GM19035 (cell line): ENCODE results near the gene APOD.
"Not testable (repeated sequence)": the region's sequence is repeated elsewhere in the genome, so short reads cannot be mapped to it uniquely, and the experiment has no call there.

ENCODE experiments used
- ATAC-seq: cut with Tn5 transposase; IDR thresholded peaks from one replicate; pipeline ENCODE4 v1.9.1; 2021; ENCODE audit not compliant: unreplicated experiment

Gene APOD

DNA sequence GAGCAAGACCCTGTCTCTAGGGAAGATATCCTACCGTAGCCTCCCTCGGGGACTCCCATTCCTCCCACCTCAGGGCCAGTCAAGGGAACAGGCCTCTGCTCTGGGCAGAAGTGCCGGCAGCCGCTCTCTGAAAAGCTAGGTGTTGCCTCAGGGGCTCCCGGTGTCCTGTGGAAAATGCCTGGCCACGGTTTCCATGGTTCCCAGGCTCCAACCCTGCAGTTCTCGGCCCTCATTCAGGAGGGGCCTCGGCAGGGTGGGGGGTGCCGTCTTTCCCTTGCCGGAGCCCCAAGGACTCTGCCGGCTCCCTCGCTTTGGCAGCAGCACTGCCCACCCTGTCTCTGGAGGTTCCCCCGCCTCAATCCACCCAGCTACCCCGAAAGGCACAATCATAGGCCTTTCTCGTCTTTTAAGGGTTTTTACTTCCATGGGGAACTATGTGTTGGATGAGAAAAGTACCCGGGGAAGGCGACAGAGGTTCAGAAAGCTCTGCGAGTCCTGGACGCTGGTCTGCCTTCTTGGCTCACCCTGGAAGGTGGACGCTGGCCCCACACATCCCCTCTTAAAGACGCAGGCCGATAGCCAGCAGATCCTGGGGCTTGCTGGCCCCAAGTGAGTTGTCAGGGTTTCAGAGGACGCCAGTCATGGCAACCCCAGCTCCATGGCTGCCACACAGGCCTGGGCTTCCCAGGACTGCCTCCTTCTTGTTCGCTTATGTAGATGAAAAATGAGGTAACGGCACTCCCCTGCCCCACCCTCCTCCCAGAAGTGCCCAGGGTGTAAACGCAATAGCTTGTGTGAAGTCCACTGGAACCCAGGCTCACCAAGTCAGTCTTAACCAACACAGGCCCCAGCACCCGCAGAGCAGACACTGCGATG is 34.3 kb upstream of the APOD start:
- not testable (repeated sequence) for ATAC-seq

GRCh38 chr3:195617134-195617533 is 33.4 kb upstream of the APOD start:
- not testable (repeated sequence) for ATAC-seq

DNA sequence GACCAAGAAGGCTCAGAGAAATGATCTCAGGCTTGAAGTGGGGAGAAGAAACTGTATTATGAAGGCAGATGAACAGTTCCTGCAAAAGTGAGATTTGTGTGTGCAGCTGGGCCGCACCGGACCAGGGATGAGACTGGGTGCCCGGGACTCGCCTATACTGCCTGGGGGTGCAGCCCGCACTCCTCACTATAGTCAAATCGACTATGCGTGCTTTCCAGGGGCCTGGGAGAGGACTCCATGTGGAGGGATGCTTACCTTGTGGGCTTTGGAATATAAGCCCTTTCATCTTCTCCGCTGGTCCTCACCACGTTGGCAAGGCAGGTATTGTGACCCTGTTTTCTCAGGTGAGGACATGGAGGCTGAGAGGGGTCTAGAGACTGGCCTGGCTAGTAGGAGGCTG is 32.9 kb upstream of the APOD start:
- ATAC-seq = no peak

DNA sequence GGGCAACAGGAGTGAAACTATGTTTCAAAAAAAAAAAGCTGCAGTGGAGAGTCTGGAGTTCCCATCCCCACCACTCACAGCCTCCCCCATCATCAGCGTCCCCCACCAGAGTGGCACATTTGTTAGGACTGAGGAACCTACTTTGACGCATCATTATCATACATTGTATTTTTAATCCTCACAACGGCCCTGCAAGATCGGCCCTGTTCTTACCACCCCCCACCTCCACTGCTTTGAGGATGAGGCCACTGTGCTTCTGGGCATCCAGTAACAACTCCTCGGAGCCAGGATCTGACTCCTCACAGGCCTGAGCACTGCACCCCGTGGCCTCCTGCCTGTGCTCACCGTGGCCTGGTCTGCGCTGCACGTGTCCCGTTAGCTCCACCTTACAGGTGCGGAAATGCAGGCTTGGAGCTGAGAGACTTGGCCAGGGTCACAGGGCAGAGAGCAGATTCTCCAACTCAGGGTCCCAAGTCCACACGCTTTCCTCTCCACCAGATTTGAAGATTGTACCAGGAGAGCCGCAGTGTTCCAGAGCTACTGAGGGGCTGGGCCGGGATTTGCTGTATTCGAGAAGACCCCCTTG is 32.3 kb upstream of the APOD start:
- ATAC-seq = not testable (repeated sequence)

DNA sequence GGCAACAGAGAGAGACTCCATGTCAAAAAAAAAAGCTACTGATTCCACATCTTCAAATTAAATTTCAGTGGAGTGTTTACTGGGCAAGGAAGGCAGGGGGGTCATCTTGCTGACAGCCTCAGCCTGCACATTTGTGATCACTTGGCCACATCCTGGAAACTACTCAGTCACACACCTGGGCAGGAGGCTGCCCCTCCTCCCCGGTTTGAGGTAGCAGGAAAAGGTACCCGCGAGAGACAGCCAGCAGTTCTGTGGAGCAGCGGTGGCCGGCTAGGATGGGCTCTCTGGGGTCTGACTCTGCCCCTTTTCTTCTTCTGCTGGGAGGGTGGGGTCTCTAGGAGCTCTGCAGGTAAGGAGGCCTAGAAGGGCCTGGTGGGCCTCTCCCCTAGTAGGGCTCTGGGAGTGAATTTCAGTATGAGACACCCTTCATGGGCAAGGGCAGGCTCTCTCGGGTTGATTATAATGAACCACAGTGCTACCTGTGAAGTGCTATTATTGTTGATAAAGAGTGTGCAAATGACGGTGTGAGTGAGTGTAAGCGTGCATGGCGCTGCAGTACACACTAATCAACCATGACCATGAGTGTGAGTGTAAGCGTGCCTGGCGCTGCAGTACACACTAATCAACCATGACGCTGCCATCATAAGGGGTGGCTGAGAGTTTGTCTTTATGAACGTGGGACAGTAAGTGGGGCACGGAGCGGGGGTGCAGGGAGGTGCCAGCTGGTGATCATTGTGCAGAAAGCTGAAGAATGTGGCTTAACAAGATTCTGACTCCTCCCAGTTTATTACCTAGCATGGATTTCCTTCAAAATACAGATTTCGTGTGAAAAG is 31.1 kb upstream of the APOD start:
- not testable (repeated sequence) for ATAC-seq

- ATAC-seq = no peak
Observed at GRCh38 chr3:195613468-195614069, 29.8 kb upstream of the APOD start.

DNA sequence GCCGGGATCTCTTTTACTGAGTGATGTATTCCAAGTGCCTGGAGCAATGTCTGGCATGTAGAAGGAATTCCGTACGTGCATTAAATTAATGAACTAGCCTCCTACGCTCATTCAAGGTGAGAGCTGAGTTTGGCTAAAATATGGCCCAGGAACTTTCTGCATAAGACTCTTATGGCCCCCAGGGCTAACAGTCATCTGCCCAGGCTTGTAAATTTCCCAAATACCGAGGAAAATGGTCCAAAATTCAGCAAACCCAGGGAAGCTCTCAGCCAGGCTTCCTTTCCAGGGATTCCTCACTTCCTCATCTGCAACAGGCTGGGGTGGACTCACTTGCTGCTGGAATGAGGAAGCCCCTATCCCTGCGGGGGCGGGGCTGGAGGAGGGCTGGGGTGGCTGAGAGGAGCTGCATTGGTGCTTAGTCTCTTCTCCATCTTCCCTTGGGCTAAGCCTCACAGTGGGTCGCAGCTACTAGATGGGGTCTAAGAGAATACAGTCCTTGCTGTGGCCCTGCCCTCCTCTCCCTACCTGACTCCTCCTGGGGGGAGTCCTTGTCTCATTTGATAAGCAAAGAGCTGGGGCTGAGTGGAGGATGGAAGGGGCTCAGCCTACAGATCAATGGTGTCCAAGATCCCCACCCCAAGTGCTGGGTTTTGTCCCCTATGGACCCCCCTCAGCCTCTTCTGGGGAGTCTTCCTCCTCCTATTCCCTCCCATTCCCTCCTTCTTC is 28.5 kb upstream of the APOD start:
- ATAC-seq = no peak

GRCh38 chr3:195609229-195609628 is 25.5 kb upstream of the APOD start:
- ATAC-seq = no peak

DNA sequence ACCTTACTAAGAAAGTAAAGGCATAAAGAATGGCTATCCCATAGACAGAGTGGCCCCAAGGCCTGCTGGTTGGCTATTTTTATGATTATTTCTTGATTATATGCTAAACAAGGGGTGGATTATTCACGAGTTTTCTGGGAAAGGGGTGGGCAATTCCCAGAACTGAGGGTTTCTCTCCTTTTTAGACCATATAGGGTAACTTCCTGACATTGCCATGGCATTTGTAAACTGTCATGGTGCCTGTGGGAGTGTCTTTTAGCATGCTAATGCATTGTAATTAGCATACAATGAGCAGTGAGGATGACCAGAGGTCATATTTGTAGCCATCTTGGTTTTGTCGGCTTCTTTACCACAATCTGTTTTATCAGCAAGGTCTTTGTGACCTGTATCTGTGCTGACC is 18.0 kb upstream of the APOD start:
- not testable (repeated sequence) for ATAC-seq

DNA sequence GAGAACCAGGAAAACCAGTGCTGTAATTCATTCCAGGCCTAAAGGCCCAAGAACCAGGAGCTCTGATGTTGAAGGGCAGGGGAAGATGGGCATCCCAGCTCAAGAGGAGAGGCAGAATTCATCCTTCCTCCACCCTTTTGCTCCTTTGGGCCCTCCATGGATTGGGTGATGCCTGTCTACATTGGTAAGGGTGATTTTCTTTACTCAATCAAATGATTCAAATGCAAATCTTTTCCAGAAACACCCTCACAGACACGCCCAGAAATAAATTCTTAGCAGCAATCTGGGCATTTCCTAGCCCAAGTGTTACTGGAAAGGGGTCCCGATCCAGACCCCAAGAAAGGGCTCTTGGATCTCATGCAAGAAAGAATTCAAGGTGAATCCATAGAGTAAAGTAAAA is 17.6 kb upstream of the APOD start:
- ATAC-seq = no peak

GRCh38 chr3:195599926-195600325 is 16.2 kb upstream of the APOD start:
- not testable (repeated sequence) for ATAC-seq

DNA sequence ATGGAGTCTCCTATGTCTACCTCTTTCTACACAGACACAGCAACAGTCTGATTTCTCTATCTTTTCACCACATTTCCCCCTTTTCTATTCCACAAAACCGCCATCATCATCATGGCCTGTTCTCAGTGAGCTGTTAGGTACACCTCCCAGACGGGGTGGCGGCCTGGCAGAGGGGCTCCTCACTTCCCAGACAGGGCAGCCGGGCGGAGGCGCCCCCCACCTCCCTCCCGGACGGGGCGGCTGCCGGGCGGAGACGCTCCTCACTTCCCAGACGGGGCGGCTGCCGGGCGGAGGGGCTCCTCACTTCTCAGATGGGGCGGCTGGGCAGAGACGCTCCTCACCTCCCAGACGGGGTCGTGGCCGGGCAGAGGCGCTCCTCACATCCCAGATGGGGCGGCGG is 15.8 kb upstream of the APOD start:
- not testable (repeated sequence) for ATAC-seq

GRCh38 chr3:195597848-195598247 is 14.1 kb upstream of the APOD start:
- ATAC-seq = no peak

DNA sequence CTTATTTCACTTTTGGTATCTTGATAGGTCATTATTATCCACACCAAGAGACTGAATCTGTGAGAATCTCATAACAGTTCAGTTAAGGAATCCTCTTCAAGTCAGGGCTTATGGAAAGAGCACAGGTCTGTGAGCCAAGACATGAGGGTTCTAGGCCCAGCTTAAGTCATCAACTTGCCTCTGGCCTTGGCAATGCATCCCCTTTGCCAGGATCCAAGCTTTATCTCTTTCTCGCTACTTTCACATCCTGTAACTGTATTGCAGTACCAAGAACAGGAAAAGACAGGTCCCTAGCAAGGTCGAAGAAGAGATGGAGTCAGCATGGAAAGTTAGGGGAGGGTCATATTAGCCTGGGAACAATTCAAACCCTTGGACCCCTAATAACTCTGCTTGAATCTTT is 13.5 kb upstream of the APOD start:
- no peak for ATAC-seq

GRCh38 chr3:195596765-195597171 is 13.0 kb upstream of the APOD start:
- ATAC-seq = no peak

DNA sequence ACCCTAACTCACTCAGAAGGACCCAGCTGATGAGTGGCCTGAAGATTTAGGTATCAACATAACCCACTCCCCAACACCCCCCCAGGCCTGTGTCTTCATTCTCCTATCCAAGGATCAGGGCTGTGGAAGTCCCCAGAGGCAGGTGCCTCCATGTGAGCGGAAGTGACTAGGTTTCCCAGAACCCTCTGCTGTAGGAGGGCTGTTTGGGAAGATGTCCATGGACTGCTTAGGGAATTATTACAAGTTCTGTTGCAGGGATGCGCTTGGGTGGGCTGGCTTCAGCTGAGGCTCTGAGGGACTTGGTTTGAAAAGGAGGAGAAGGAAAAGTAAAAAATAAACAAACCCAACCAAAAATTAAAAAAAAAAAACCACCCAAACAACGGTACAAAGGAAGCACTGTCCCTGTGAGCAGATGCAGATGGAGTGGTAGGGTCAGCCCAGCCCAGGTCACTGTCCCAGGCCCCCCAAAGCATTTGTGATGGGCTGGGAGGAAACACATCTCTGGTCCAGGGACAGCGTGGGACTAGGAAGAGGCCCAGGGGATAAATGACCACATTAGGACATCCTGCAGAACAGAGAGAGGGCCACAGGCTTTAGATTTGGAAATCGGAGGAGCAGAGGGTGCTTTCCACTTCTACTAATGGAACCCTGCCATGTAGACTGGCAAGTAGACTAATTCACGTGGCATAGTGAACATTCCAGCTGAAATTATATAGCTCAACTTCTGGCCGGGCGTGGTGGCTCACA is 12.2 kb upstream of the APOD start:
- no peak for ATAC-seq

- ATAC-seq = no peak
Observed at GRCh38 chr3:195591852-195592251, 8.1 kb upstream of the APOD start.

GRCh38 chr3:195591220-195591619 is 7.5 kb upstream of the APOD start:
- no peak for ATAC-seq

DNA sequence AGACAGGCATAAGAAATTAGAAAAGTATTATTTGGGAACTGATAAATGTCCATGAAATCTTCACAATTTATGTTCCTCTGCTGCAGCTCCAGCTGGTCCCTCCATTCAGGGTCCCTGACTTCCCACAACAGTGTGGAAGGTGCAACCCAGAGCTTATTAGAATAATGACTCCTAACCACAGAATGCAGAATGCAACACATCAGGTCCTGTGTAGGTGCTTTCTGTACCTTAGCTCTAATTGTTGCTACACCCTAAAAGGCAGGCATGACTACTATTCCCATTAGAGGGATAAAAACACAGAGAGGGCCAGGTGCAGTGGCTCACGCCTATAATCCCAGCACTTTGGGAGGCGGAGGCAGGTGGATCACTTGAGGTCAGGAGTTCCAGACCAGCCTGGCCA is 6.6 kb upstream of the APOD start:
- not testable (repeated sequence) for ATAC-seq

GRCh38 chr3:195589796-195590195 is 6.1 kb upstream of the APOD start:
- ATAC-seq = not testable (repeated sequence)
